GM19043 (cell line): ENCODE results near the gene CLINT1.
"Not testable (repeated sequence)": the region's sequence is repeated elsewhere in the genome, so short reads cannot be mapped to it uniquely, and the experiment has no call there.

Experiments used
- ATAC-seq: cut with Tn5 transposase; IDR thresholded peaks from one replicate; pipeline ENCODE4 v1.9.1; 2021; ENCODE audit warnings: low read depth; ENCODE audit not compliant: unreplicated experiment

The CLINT1 gene

GRCh38 chr5:157864067-157864466, 5.1 kb upstream of the CLINT1 start:
- ATAC-seq: no peak

DNA sequence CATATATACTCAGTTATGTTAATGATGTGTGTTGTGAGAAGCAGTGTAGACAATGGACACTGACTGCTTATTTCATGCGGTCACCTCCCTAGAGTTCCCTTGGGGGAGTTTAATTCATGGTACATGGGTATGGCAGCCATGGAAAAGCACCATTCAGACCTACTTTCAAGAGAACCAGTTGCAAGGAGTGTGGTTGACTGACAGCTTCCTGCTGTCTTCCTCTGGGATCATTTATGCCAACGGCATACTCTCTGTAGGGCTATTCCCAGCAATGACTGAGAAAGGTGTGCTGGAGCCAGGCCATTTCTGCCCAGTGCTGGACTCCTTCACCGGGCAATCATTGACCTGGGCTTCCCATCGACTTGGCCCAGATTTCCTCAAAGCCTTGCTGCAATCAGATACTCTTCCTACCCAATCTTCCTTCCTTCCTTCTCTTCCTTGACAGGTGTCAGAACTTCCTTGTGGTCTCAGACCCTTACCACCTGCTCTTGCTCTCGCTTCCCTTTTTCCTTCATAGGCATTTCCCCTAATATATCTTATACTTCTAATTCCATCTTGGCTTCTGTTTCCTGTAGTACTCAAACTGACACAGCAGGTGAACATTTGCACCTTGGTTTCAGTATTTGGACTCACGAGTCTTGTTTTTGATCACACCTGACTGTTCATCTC, 3.4 kb upstream of the CLINT1 start:
- ATAC-seq: no peak

- peak; percentile 67 for ATAC-seq
Measured at GRCh38 chr5:157860898-157861890, 2.2 kb upstream of the CLINT1 start.

GRCh38 chr5:157859227-157859575, 256 bp upstream of the CLINT1 start:
- no peak for ATAC-seq

DNA sequence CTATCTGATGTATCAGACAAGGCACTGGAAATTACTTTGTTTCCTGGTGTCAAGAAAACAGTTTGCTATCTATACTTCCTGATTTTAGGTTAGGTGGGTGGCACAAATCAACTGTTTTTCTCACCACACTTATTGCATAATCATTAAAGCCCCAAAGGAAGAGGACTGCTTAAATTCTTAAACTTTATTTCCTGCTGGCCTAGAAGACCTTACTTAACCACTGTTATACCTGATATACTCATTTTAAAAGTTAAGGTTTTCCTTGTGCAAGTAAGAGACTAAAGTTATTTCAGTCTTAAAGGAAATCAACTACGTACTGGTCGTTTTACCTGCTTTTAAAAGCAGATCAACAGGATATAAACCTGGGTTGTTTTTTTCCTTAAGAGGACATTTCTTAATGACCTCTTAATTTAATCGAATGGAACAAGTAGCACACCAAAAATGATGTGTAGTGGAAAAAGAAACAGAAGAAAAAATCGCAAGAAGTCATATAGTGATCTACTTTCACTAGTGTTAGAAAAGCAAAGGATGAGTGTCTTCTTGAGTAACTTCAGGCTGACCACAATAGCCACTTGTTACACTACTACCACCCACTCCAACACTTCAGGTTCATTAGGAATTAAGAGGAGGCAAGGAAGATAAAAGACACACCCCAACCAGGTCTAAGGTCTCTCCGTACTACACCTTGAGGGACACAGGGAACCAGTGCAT, 974 bp downstream of the CLINT1 start:
- ATAC-seq: no peak

DNA sequence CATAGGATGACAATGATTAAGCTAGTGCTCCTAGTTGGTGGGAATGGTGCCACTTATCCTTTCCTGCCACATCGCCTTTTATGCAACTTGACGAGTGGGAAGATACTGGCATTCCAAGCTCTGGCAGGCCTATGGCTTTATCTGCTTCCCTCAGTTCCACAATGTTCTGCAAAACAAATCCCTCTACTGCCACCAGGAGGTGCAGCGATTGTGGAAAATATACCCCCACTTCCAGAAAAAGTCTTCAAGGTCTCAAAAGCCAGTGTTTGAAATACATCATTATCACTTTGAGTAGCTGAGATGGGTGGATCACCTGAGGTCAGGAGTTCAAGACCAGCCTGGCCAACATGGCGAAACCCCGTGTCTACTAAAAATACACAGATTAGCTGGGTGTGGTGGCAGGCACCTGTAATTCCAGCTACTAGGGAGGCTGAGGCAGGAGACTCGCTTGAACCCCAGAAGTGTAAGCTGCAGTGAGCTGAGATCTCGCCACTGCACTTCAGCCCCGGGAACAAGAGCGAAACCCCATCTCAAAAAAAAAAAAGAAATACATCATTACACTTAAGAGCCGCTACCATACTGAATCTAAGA, 3.4 kb downstream of the CLINT1 start:
- no peak for ATAC-seq

DNA sequence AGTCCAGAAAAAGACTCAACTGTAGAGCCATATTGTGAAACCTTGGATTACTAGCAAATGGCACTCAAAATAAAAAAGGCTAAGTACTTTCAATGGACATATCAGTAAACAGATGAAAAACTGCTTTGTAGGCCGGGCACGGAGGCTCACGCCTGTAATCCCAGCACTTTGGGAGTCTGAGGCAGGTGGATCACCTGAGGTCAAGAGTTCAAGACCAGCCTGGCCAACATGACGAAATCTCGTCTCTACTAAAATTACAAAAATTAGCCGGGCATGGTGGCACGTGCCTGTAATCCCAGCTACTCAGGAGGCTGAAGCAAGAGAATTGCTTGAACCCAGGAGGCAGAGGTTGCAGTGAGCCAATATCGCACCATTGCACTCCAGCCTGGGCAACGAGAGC, 5.6 kb downstream of the CLINT1 start:
- not testable (repeated sequence) for ATAC-seq

- no peak for ATAC-seq
Measured at GRCh38 chr5:157845914-157846598, 12.9 kb downstream of the CLINT1 start.

- no peak for ATAC-seq
Measured at GRCh38 chr5:157842787-157843186, 16.2 kb downstream of the CLINT1 start.

DNA sequence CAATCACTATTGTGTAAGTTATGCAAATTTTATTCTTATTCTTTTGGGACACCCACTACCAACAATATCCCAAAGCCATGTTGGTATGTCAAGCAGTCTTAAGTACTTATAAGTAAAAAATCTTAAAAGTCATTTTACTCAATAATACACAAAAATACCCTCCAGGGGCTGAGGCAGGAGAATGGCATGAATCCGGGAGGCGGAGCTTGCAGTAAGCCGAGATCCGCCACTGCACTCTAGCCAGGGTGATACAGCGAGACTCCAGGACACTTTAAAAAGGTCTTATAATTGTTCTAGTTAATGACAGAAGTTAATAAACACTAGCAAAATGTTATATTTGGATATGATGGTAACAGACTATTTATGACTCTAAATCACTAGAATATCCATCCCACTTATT, 16.8 kb downstream of the CLINT1 start:
- ATAC-seq: no peak

- no peak for ATAC-seq
Measured at GRCh38 chr5:157839157-157839795, 19.7 kb downstream of the CLINT1 start.

DNA sequence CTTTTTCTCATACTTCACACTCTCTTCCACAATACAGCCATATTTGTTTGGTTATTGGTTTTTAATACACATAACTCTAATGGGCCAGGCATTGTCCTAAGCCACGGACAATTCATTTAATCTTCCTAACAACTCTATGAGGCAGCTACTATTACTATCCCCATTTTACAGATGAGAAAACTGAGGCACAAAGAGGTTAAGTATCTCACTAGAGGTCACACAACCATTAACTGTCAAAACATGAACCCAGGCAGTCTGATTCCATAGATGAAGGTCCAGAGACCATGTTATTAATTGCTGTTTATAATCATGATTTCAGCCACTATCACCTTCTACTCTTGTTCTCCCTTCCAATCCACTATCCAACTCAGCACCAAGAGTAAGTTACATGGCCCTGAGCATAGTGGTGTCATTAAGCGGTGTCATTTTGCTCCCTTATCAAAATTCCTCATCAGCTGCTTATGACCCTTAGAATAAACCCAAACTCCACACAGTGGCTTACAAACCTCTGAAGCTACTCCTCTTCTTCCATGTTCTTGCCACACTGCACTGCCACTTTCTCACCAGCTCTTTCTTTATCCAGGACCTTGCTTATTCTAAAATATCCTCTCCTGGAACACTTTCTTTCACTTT, 22.7 kb downstream of the CLINT1 start:
- no peak for ATAC-seq

GRCh38 chr5:157835041-157835440, 23.9 kb downstream of the CLINT1 start:
- ATAC-seq: no peak

GRCh38 chr5:157828944-157829639, 29.9 kb downstream of the CLINT1 start:
- no peak for ATAC-seq

GRCh38 chr5:157828105-157828943, 30.6 kb downstream of the CLINT1 start:
- no peak for ATAC-seq

DNA sequence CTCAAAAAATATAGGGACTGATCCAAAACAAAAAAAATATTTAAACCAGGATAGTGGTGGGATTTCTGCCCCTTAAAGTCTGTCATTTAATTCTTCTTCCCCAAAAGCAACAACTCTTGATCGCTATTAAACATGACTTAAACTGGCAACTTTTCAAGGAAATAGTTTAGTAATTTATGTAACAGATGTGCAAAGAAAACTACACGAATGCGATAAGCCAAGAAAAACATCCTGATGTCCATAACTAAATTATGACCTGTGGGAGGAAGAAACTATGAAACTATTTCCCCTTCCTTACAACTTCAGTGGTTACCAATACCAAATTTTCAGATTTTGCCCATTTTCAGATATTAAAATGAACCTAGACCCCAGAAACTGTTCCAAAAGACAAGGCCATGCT, 31.5 kb downstream of the CLINT1 start:
- no peak for ATAC-seq

- no peak for ATAC-seq
Measured at GRCh38 chr5:157823655-157824054, 35.3 kb downstream of the CLINT1 start.
